Measurements from ENCODE around the gene PTBP1.

DNA sequence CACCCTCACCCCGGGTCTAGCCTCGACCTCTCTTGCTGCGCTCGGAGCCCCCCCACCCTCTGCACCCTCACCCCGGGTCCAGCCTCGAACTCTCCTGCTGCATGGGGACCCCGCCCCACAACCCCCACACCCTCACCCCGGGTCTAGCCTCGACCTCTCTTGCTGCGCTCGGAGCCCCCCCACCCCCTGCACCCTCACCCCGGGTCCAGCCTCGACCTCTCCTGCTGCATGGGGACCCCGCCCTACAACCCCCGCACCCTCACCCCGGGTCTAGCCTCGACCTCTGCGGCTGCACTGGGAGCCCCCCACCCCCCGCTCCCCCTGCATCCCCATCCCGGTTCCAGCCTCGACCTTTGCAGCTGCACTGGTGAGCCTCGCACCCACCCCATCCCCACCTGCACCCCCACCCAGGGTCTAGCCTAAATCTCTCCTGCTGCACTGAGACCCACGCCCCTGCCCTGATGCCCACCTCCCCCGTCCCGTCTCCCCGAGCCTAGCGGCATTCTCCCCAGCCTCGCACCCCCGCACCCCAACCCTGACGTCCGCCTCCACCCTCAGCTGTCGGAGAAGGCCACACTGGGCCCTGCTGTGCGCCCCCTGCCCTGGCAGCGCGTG, 64.0 kb downstream of the PTBP1 start:
- TF ChIP-seq TAF1 (IDR thresholded peaks at IDR 0.05; ENCODE audit: low read depth) (no peak), ZBTB7A (IDR thresholded peaks at IDR 0.05; ENCODE audit: low read depth) (peak; percentile 29), YY1 (IDR thresholded peaks at IDR 0.05; ENCODE audit: low read depth) (no peak), TCF12 (IDR thresholded peaks at IDR 0.05; ENCODE audit: low read depth) (no peak), CREB1 (IDR thresholded peaks at IDR 0.05; ENCODE audit: low read depth) (no peak), CEBPB (IDR thresholded peaks at IDR 0.05) (no peak)
